GM12875 (cell line): ENCODE measurements around the gene MZT1.
A peak's percentile ranks its signal among the peaks of the same experiment; 100 is the strongest.

ENCODE experiments used
- H3K4me3 ChIP-seq: one replicate; pipeline ENCODE4 v1.5.1; 2011; ENCODE audit warnings: low read depth, low read length, control low read depth
- CTCF ChIP-seq: IDR thresholded peaks from 2 replicates; pipeline ENCODE4 v1.5.1; 2011; ENCODE audit warnings: low read depth, mild to moderate bottlenecking, control low read depth, inconsistent platforms, low read length, moderate library complexity, borderline replicate concordance; ENCODE audit not compliant: insufficient read depth

The MZT1 gene

DNA sequence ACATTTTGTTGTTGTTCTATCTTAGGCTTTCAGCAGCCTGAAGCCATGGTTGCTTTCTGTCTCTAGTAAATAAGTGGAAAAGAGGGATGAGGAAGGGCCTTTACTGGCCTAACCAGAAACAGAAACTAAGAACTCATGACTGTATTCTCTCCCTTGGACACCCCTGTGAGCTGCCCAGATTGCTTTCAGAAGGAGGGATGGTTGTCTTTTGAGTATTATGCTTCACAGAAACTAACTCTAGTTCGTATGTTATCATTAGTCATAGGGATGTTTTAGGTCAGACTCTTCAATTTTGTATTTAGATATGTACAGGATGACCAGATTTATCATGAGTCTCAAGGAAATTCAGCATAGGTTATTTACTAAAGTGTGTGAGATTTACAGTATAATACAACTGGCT is 17.8 kb upstream of the MZT1 start:
- H3K4me3 ChIP-seq: no peak overlapping the region
- TF ChIP-seq CTCF: no peak

- no peak for TF ChIP-seq CTCF
Measured at GRCh38 chr13:72740015-72740414, 12.6 kb upstream of the MZT1 start.

GRCh38 chr13:72737033-72737432 is 9.6 kb upstream of the MZT1 start:
- TF ChIP-seq CTCF: no peak

More at GRCh38 chr13:72740015-72740414, 12.6 kb upstream of the MZT1 start:
- no peak overlapping the region for H3K4me3 ChIP-seq

GRCh38 chr13:72728290-72728605 is 819 bp upstream of the MZT1 start:
- no peak for TF ChIP-seq CTCF
- H3K4me3 ChIP-seq: peak overlapping the region; percentile 94

More at GRCh38 chr13:72737033-72737432, 9.6 kb upstream of the MZT1 start:
- no peak overlapping the region for H3K4me3 ChIP-seq

DNA sequence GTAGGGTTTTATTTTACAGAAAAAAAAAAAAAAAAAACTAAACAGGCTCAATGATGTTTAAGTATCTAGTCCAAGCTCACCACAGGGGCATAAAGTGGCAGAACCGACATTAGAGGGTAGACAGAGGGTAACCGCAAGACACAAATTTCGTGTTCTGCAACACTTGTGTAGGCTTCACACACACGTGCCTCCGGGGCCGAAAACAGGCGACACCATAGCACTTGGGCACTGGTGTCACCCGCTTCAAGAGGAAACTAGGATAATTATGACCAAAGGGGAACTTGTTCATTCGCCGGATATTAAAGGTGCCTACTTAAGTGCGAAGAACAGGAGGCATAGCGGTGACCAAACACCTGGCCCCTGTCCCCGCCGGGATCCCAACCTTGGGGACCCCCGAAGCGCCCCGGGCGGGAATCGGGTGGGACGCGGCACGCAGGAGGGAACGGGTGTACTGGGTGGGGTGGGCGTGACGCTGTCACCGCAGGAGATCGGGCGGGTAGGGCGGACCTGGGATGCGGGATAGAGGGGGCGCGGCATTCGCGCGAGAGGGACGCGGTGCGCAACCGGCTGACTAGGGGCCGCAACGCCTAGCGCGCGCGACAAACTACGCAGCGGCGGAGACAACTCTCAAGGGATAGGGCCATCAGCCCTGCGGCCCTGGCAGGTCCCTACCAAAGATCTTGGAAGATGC is 558 bp downstream of the MZT1 start:
- H3K4me3 ChIP-seq: peak overlapping the region; percentile 94
- no peak for TF ChIP-seq CTCF

GRCh38 chr13:72726185-72726584 is 1.2 kb downstream of the MZT1 start:
- H3K4me3 ChIP-seq: peak overlapping the region; percentile 94

- TF ChIP-seq CTCF: no peak
- no peak overlapping the region for H3K4me3 ChIP-seq
Measured at GRCh38 chr13:72716776-72717175, 10.7 kb downstream of the MZT1 start.
